Nephron (organoid): ENCODE data around the gene NES.
A peak's percentile ranks its signal among the peaks of the same experiment; 100 is the strongest.
"Not testable (repeated sequence)": the region's sequence is repeated elsewhere in the genome, so short reads cannot be mapped to it uniquely, and the experiment has no call there.

ENCODE experiments used
- H3K27ac Mint-ChIP-seq, 3 experiments: 2 replicates each; pipeline ENCODE4 v1.8.0; 2020; ENCODE audit warnings: mixed read lengths in 3 of 3, mild to moderate bottlenecking in 2 of 3, moderate library complexity in 1 of 3
- H3K27me3 Mint-ChIP-seq: 2 replicates; pipeline ENCODE4 v1.8.0; 2021; ENCODE audit warnings: low read depth, mild to moderate bottlenecking, moderate library complexity, mixed read lengths
- H3K36me3 Mint-ChIP-seq: 2 replicates; pipeline ENCODE4 v1.8.0; 2020; ENCODE audit warnings: low read depth, mixed read lengths
- H3K4me1 Mint-ChIP-seq: 2 replicates; pipeline ENCODE4 v1.8.0; 2020; ENCODE audit warnings: mixed read lengths
- H3K4me3 Mint-ChIP-seq, 3 experiments: 2 replicates each; pipeline ENCODE4 v1.8.0; 2020; ENCODE audit warnings: mild to moderate bottlenecking in 3 of 3, mixed read lengths in 3 of 3, moderate library complexity in 2 of 3
- H3K9me3 Mint-ChIP-seq: 2 replicates; pipeline ENCODE4 v1.8.0; 2020; ENCODE audit warnings: mixed read lengths
- TF ChIP-seq, protein P1 (sequence below), 3 experiments: fragments of 200-600 bp; sonication (generic); IDR thresholded peaks; one replicate each; pipeline ENCODE4 v1.5.0; 2021; ENCODE audit warnings: antibody characterized with exemption in 3 of 3; ENCODE audit not compliant: unreplicated experiment in 3 of 3

NES gene

DNA sequence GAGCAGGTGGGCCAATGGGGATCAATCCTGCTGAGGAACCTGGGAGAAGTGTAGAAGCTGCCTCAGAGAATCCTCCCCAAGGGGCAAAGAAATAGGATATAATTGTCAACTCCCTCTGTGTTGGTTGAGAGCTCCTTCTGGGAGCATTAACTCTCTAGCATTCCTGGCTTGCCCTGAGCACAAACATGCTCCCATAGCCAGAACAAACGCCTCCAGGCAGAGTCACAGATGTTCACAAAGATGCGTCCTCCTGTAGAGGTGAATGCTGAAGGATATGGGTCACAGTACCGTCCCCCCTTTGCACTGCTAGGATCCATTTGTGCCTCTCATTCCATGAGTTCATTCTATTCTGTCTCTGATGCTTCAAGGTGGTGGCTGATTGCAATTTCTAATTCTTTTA is 44.9 kb downstream of the NES start:
- H3K4me1 Mint-ChIP-seq, result no peaks in the 10 kb centered on the region
- no peak overlapping the region for H3K27ac Mint-ChIP-seq
- H3K4me3 Mint-ChIP-seq, result no peak overlapping the region
- TF ChIP-seq, protein P1, sequence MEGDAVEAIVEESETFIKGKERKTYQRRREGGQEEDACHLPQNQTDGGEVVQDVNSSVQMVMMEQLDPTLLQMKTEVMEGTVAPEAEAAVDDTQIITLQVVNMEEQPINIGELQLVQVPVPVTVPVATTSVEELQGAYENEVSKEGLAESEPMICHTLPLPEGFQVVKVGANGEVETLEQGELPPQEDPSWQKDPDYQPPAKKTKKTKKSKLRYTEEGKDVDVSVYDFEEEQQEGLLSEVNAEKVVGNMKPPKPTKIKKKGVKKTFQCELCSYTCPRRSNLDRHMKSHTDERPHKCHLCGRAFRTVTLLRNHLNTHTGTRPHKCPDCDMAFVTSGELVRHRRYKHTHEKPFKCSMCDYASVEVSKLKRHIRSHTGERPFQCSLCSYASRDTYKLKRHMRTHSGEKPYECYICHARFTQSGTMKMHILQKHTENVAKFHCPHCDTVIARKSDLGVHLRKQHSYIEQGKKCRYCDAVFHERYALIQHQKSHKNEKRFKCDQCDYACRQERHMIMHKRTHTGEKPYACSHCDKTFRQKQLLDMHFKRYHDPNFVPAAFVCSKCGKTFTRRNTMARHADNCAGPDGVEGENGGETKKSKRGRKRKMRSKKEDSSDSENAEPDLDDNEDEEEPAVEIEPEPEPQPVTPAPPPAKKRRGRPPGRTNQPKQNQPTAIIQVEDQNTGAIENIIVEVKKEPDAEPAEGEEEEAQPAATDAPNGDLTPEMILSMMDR (IDR thresholded peaks at IDR 0.05; ENCODE audit: unreplicated experiment in 3 of 3), result no peak
- no peaks in the 10 kb centered on the region for H3K36me3 Mint-ChIP-seq
- peaks cover 90% of the 10 kb centered on the region for H3K27me3 Mint-ChIP-seq
- peaks cover 2% of the 10 kb centered on the region for H3K9me3 Mint-ChIP-seq

- H3K36me3 Mint-ChIP-seq, H3K9me3 Mint-ChIP-seq, H3K4me1 Mint-ChIP-seq, H3K27ac Mint-ChIP-seq, H3K4me3 Mint-ChIP-seq: not testable (repeated sequence)
- peaks cover 89% of the 10 kb centered on the region for H3K27me3 Mint-ChIP-seq
These were observed 46.1 kb downstream of the NES start for GRCh38 chr1:156631152-156631551.

DNA sequence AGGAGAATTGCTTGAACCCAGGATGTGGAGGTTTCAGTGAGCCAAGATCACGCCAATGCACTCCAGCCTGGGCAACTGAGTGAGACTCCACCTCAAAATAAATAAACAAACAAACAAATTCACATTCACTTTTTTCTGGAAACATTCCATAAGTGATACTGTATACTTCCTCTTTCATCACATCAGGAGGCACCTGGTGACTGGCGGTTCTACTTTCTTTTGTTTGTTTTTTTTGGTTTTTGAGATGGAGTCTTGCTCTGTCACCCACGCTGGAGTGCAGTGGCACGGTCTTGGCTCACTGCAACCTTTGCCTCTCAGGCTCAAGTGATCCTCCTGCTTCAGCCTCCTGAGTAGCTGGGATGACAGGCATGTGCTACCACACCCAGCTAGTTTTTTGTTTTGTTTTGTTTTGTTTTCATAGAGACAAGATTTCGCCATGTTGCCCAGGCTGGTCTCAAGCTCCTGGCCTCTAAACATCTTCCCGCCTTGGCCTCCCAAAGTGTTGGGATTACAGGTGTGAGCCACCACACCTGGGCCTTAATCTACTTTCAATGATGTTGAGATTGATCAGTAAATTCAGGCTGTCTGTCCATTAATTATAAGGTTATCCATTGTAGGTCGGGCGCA is 47.3 kb downstream of the NES start:
- peaks cover 4% of the 10 kb centered on the region for H3K9me3 Mint-ChIP-seq
- no peak overlapping the region for H3K27ac Mint-ChIP-seq
- TF ChIP-seq, protein P1 (IDR thresholded peaks at IDR 0.05; ENCODE audit: unreplicated experiment in 3 of 3), result no peak
- no peak overlapping the region for H3K4me3 Mint-ChIP-seq
- no peaks in the 10 kb centered on the region for H3K36me3 Mint-ChIP-seq
- peaks cover 89% of the 10 kb centered on the region for H3K27me3 Mint-ChIP-seq
- H3K4me1 Mint-ChIP-seq, result peaks cover 8% of the 10 kb centered on the region

DNA sequence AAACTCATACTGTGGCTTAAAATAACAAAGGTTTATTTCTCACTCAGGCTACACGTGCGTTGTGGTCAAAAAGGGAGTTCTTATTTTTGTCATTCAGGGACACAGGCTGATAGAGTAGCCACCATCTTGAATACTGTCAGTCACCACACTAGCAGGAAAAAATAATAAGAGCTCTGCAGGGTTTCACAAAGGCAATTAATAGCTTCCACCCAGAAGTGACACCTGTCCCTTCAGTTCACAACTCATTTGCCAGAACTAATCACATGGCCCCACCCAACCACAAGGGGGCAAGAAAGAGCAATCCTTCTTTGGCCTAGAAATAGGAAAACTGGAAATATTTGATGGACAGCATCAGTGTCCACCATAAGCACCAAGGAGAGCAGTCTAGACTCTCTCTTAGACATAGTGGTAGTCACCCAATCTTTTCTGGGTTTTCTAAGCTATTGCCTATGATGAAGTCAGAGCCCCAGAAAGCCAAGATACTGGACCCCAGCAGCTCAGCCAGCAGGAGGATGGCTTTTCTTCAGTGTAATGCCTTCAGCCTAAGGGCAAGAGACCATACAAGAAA is 49.8 kb downstream of the NES start:
- TF ChIP-seq, protein P1 (IDR thresholded peaks at IDR 0.05; ENCODE audit: unreplicated experiment in 3 of 3), result peak; percentile 46 to 64 (median 58)
- Mint-ChIP-seq H3K36me3 (peaks cover 3% of the 10 kb centered on the region), H3K4me3 (peak overlapping the region in 1 of 3 experiments; percentile 5), H3K4me1 (peaks cover 8% of the 10 kb centered on the region), H3K27me3 (peaks cover 91% of the 10 kb centered on the region), H3K9me3 (peaks cover 4% of the 10 kb centered on the region), H3K27ac (no peak overlapping the region)

- Mint-ChIP-seq H3K9me3 (peaks cover 4% of the 10 kb centered on the region), H3K27ac (no peak overlapping the region), H3K27me3 (peaks cover 91% of the 10 kb centered on the region), H3K36me3 (peaks cover 3% of the 10 kb centered on the region), H3K4me1 (peaks cover 8% of the 10 kb centered on the region), H3K4me3 (peak overlapping the region; percentile 64 to 74 (median 73))
- TF ChIP-seq, protein P1 (IDR thresholded peaks at IDR 0.05; ENCODE audit: unreplicated experiment in 3 of 3), result no peak
These were observed 51.1 kb downstream of the NES start for GRCh38 chr1:156626079-156626438.

GRCh38 chr1:156625436-156626078 is 51.6 kb downstream of the NES start:
- TF ChIP-seq, protein P1 (IDR thresholded peaks at IDR 0.05; ENCODE audit: unreplicated experiment in 3 of 3), result peak; percentile 71 to 93 (median 79)
- H3K27me3 Mint-ChIP-seq, result peaks cover 91% of the 10 kb centered on the region
- no peak overlapping the region for H3K27ac Mint-ChIP-seq
- peaks cover 8% of the 10 kb centered on the region for H3K4me1 Mint-ChIP-seq
- peaks cover 4% of the 10 kb centered on the region for H3K9me3 Mint-ChIP-seq
- H3K4me3 Mint-ChIP-seq, result peak overlapping the region; percentile 64 to 74 (median 73)
- peaks cover 3% of the 10 kb centered on the region for H3K36me3 Mint-ChIP-seq
